Thyroid gland (tissue), 4 donors: ENCODE data around the gene LTA4H.

Source experiments
- POLR2A ChIP-seq, 2 donors: fragments of 450-650 bp; IDR thresholded peaks; one replicate each; pipeline ENCODE4 v1.6.1; 2017; ENCODE audit warnings: antibody characterized with exemption in 2 of 2, mild to moderate bottlenecking in 2 of 2, moderate library complexity in 1 of 2
- TF ChIP-seq, protein P1 (sequence below), 6 experiments: fragments of 200-600 bp in 3 of 6; fragments of 450-650 bp in 3 of 6; sonication (generic) in 3 of 6; IDR thresholded peaks; one replicate each; pipeline ENCODE4 v1.5.1; 2016 to 2019; ENCODE audit warnings: antibody characterized with exemption in 6 of 6, mild to moderate bottlenecking in 2 of 6, inconsistent platforms in 1 of 6, moderate library complexity in 1 of 6

DNA sequence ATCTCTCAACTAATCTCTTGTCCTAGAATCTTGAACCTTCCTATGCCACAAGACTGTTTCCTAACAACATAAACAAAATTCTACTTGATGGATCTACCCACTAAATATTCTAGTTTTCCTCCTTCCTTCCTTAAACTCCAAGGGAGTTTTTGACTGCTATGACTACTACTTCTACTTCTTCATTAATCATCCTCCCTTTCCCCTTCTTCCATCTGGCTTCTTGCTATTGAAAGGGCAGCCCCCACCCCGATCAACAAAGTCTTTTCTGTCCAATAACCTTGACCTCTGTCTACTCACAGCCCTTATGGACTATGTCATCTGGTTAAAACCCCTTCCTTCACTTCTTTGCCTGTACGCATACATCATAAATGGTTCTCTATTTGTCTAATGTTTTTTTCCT lies 5.6 kb downstream of the LTA4H start:
- no peak for TF ChIP-seq POLR2A (IDR thresholded peaks at IDR 0.05)
- TF ChIP-seq, protein P1, sequence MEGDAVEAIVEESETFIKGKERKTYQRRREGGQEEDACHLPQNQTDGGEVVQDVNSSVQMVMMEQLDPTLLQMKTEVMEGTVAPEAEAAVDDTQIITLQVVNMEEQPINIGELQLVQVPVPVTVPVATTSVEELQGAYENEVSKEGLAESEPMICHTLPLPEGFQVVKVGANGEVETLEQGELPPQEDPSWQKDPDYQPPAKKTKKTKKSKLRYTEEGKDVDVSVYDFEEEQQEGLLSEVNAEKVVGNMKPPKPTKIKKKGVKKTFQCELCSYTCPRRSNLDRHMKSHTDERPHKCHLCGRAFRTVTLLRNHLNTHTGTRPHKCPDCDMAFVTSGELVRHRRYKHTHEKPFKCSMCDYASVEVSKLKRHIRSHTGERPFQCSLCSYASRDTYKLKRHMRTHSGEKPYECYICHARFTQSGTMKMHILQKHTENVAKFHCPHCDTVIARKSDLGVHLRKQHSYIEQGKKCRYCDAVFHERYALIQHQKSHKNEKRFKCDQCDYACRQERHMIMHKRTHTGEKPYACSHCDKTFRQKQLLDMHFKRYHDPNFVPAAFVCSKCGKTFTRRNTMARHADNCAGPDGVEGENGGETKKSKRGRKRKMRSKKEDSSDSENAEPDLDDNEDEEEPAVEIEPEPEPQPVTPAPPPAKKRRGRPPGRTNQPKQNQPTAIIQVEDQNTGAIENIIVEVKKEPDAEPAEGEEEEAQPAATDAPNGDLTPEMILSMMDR (IDR thresholded peaks at IDR 0.05) = no peak
